Mammary epithelial cell (primary cell): ENCODE data around the gene TRAPPC8.

ENCODE experiments used
- EZH2 ChIP-seq: IDR thresholded peaks from 2 replicates; pipeline ENCODE4 v1.6.1; 2012; ENCODE audit warnings: low read length, inconsistent platforms, borderline replicate concordance
- TF ChIP-seq, protein P1 (sequence below), 2 donors: IDR thresholded peaks in 1 of 2; conservative IDR thresholded peaks in 1 of 2; 2 replicates each; pipeline ENCODE4 v1.5.1; 2011 to 2012; ENCODE audit warnings: inconsistent platforms in 2 of 2, low read length in 2 of 2, mild to moderate bottlenecking in 2 of 2, control low read depth in 1 of 2, low read depth in 1 of 2; ENCODE audit not compliant: insufficient read depth in 1 of 2; ENCODE audit errors: extremely low read depth in 1 of 2

- no peak for TF ChIP-seq EZH2
- TF ChIP-seq, protein P1, sequence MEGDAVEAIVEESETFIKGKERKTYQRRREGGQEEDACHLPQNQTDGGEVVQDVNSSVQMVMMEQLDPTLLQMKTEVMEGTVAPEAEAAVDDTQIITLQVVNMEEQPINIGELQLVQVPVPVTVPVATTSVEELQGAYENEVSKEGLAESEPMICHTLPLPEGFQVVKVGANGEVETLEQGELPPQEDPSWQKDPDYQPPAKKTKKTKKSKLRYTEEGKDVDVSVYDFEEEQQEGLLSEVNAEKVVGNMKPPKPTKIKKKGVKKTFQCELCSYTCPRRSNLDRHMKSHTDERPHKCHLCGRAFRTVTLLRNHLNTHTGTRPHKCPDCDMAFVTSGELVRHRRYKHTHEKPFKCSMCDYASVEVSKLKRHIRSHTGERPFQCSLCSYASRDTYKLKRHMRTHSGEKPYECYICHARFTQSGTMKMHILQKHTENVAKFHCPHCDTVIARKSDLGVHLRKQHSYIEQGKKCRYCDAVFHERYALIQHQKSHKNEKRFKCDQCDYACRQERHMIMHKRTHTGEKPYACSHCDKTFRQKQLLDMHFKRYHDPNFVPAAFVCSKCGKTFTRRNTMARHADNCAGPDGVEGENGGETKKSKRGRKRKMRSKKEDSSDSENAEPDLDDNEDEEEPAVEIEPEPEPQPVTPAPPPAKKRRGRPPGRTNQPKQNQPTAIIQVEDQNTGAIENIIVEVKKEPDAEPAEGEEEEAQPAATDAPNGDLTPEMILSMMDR (conservative IDR thresholded peaks at IDR 0.05 in 1 of 2, IDR thresholded peaks at IDR 0.05 in 1 of 2; ENCODE audit: extremely low read depth in 1 of 2, insufficient read depth in 1 of 2, low read depth in 1 of 2, low read length in 2 of 2) = no peak
Measured at GRCh38 chr18:31891566-31891965, 51.4 kb downstream of the TRAPPC8 start.
